Ecto neural progenitor cell (in vitro differentiated cells): ENCODE results near the gene ARL1.
"Not testable (repeated sequence)": the region's sequence is repeated elsewhere in the genome, so short reads cannot be mapped to it uniquely, and the experiment has no call there.

Source experiments
- DNase-seq: peaks from one replicate; pipeline ENCODE4 v3.0.0-alpha.2; 2018; ENCODE audit warnings: low spot score

ARL1 gene

GRCh38 chr12:101407436-101408345, at the start of gene ARL1:
Gene ARL1 (minus strand): TSS chr12:101407772. CDS start chr12:101407645, 127 bp downstream.
- peak; percentile 93 for DNase-seq

GRCh38 chr12:101455685-101456084, 48.1 kb upstream of the ARL1 start:
- DNase-seq, result no peak

DNA sequence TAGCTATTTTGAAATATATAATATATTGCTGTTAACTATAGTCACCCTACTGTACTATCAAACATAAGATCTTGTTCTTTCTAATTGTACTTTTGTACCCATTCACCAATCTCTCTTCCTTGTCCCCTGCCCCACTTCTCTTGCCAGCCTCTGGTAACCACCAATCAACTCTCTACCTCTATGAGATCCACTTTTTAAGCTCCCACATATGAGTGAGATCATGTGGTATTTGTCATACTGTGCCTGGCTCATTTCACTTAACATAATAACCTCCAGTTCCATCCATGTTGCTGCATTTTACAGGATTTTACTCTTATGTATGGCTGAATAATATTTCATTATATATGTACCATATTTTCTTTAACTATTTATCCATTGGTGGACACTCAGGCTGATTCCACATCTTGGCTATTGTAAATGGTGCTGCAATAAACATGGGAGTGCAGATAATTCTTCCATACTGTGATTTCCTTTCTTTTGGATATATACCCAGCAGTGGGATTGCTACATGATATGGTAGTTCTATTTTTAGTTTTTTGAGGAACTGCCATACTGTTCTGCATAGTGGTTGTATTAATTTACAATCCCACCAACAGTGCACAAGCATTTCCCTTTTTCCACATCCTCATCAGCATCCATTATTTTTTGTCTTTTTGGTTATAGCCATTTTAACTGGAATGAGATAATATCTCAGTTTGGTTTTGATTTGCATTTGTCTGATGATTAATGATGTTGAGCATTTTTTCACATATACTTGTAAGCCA, 34.1 kb upstream of the ARL1 start:
- no peak for DNase-seq

- DNase-seq, result no peak
Measured at GRCh38 chr12:101439236-101439635, 31.7 kb upstream of the ARL1 start.

GRCh38 chr12:101436136-101436535, 28.6 kb upstream of the ARL1 start:
- no peak for DNase-seq

DNA sequence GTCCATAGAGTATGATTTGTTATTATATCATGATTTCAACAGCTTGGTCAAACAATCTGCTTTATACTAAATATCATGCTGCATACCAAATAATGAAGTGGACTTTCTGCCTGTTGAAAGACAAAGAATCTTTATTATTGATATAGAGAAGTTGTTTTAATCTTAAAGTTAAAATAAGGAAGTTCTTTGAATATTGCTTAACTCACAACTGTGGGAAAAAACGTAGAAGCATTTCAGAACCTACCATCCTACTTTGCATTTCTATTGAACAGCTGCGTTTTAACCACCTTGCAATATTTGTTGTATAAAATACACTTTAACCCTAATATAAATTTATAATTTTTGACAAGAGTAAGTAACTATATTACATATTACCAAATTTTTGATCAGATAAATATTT, 22.9 kb upstream of the ARL1 start:
- DNase-seq, result no peak

DNA sequence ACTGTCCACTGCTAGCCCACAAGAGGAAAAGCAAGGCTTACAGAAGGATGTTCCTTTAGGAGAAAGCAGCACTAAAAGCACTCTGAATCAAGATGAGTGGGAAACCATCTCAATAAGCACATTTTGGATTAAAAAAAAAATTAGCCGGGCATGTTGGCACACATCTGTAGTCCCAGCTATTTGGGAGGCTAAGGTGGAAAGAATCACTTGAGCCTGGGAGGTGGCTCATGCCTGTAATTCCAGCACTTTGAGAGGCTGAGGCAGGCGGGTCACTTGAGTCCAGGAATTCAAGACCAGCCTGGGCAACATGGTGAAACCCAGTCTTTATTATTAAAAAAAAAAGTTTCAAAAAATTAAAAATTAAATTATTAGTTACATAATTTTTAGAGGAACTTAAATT, 17.0 kb upstream of the ARL1 start:
- no peak for DNase-seq

DNA sequence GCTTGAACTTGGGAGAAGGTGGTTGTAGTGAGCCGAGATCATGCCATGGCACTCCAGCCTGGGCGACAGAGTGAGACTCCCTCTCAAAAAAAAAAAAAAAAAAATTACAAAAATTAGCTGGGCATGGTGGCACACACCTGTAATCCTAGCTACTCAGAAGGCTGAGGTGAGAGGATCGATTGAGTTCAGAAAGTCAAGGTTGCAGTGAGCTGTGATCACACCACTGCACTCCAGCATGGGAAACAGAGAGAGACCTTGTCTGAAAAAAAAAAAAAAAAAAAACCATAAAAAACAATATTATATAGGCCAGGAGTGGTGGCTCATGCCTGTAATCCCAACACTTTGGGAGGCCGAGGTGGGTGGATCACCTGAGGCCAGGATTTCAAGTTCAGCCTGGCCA, 14.5 kb upstream of the ARL1 start:
- DNase-seq, result not testable (repeated sequence)

DNA sequence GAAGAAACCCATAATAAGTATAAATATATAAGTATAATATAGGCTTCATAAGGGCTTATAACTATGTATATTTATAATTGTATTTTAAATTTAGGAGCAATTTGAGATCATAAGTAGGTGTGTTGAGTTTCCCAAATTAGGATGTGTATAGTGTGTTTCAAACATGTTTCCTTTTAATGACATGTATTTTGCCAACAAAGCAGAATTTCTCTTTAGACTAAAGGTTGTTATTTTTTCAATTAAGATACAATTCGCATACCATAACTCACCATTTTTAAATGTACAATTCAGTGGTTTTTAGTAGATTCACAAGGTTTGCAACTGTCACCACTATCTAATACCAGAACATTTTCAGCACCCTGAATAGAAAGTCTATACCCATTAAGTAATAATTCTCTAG, 7.7 kb upstream of the ARL1 start:
- DNase-seq, result no peak

DNA sequence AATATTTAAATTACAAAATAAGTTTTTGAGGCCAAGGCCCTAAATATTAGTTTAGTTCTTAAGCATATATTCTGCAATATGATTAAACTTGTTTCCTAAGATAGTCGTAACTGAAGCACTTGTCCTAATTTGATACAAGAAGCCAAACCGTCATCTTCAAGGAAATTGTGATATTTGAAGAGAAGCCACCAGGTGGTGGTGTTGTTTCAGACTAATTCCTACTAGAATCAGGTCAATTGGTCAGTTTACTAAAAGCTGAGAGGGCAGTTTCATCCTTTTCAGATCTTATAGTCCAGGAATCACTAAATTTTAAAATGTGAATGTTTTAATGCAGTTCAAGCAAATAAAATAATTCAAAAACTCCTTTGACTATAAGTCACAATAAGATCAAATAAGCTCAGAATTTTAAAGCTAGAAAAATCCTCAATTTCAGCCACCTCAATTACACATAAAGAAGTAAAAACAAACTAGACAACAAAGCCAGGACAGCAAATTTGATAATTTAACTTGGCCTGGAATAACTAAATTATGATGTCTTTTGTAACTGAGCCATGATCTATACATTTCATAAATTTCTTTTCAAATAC, 7.1 kb upstream of the ARL1 start:
- no peak for DNase-seq

DNA sequence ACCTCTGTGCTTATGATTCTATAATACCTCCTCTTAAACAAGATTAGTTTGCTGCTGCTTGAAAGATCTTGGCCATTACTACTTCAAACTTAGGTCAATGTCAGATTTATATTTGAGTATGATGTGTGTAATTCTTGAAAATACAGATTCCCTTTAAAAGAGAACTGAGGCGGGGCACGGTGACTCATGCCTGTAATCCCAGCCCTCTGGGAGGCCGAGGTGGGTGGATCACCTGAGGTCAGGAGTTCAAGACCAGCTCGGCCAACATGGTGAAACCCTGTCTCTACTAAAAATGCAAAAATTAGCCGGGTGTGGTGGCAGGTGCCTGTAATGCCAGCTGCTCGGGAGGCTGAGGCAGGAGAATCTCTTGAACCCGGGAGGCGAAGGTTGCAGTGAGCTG, 2.6 kb upstream of the ARL1 start:
- not testable (repeated sequence) for DNase-seq

- no peak for DNase-seq
Measured at GRCh38 chr12:101407049-101407435, 530 bp downstream of the ARL1 start.

- DNase-seq, result not testable (repeated sequence)
Measured at GRCh38 chr12:101391181-101391580, 16.4 kb downstream of the ARL1 start.

DNA sequence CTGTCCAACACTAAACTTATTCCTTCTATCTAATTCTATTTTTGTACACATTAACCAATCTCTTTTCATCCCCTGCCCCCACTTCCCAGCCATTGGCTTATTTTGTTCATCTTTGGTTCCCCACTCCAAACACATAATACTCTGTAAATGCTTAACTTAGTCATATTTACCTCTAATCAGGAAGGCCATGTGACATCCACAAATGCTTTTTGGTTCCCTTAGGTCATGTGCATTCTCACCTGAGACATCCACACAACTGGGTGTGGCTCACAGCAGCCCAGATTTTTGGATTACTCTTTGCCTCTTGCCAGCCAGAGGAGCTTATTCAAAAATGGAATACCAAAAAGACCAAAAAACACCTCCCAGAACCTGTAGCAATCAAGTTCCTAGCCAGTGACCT, 28.4 kb downstream of the ARL1 start:
- DNase-seq, result no peak

GRCh38 chr12:101375573-101375972, 32.0 kb downstream of the ARL1 start:
- DNase-seq, result no peak

DNA sequence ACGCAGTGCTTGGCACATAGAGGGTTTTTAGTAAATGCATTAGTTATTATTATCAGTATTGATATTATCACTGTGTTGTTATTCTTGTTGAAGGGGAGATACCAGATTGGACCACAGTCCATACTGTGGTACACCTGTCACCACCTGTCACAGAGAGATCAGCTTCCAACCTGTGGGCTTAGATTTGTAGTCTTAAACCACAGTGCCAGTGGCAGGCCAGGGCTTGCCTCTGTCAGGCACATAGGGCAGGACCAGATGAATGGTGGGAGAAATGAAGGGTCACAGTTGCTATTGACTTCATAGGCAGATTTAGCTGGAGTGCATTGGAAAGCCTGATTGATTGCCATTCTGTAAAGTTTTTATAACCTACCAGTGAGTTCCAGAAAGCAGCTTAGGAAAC, 35.1 kb downstream of the ARL1 start:
- DNase-seq, result no peak

GRCh38 chr12:101368016-101368415, 39.6 kb downstream of the ARL1 start:
- no peak for DNase-seq

DNA sequence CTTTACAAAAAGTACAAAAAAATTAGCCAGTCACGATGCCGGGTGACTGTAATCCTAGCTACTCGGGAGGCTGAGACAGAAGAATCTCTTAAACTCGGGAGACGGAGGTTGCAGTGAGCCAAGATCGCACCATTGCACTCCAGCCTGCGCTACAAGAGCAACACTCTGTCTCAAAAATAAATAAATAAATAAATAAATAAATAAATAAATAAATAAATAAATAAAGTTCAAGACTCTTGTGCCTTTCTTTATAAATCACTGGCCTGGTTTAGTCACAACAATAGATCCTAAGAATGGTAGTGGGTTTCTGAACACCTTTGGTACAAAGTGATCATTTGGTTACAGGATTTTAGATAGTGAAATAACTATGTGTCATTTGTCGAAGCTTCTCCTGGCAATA, 46.1 kb downstream of the ARL1 start:
- no peak for DNase-seq

DNA sequence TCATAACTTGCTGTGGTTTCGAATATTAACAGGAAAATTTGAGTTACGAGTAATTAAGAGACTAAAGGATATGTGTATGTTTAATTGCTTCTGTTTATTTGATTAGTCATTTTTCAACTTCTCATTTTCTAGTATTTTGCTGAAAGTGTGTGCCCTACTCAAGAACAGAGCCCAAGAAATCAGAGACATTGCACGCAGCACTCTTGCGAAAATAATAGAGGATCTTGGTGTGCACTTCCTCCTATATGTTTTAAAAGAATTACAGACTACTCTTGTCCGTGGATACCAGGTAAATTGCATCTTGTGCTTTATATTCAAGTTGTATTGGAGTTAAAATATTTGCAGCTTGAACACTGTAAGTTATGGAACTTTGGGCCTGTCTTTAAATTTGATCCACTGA, 50.8 kb downstream of the ARL1 start:
- DNase-seq, result no peak

- no peak for DNase-seq
Measured at GRCh38 chr12:101351682-101352081, 55.9 kb downstream of the ARL1 start.

DNA sequence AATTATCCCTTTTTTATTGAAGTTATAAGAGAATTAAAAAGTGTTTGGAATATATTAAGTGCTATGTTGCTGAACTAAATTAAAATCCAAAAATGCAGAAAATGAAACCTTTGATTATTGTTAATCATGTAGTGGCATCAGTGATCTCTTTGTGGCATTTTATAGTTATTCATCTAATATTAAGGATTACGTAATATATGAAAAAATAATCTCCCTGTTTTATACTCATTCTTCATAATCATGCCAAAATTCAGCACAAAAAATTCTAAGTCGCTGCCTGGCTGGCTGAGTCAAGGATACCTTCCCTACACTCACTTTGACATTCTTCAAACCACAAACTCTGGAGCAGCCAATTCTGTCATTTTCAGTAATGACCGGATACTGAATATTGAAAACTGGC, 63.7 kb downstream of the ARL1 start:
- no peak for DNase-seq
